Heart left ventricle (tissue), 16 donors: ENCODE results near the gene SLC35D3. TPM values are rescaled to one million over a fixed set of nuclear protein-coding genes. Genes with fewer than 3 reads are reported as not detected.

ENCODE experiments used
- ATAC-seq, 4 donors: fragments of 200-7000 bp; cut with Tn5 transposase; one replicate each; pipeline ENCODE4 v1.9.1; 2020 to 2022; ENCODE audit warnings: moderate library complexity in 4 of 4, mild to moderate bottlenecking in 3 of 4, moderate number of reproducible peaks in 1 of 4
- DNase-seq, 5 donors: peaks; one replicate each; pipeline ENCODE4 v3.0.0-alpha.2; 2020
- H3K27ac ChIP-seq, 12 donors: fragments of 200-600 bp; sonication (generic) in 4 of 12; one replicate each; pipeline versions ENCODE4 v1.5.0 to v1.8.0; 2016 to 2022; ENCODE audit warnings: mild to moderate bottlenecking in 2 of 12
- H3K27me3 ChIP-seq, 9 donors: fragments of 200-600 bp; sonication (generic) in 2 of 9; one replicate each; pipeline versions ENCODE4 v1.5.1 to v1.8.0; 2016 to 2022; ENCODE audit warnings: mild to moderate bottlenecking in 3 of 9
- H3K36me3 ChIP-seq, 9 donors: fragments of 200-600 bp; sonication (generic) in 2 of 9; one replicate each; pipeline versions ENCODE4 v1.5.0 to v1.8.0; 2018 to 2022; ENCODE audit warnings: mild to moderate bottlenecking in 2 of 9
- H3K4me1 ChIP-seq, 12 donors: fragments of 200-600 bp; sonication (generic) in 4 of 12; one replicate each; pipeline versions ENCODE4 v1.5.0 to v1.8.0; 2016 to 2022; ENCODE audit warnings: mild to moderate bottlenecking in 3 of 12
- H3K4me3 ChIP-seq, 12 donors: fragments of 200-600 bp; sonication (generic) in 4 of 12; one replicate each; pipeline versions ENCODE4 v1.5.0 to v1.8.0; 2017 to 2022; ENCODE audit warnings: mild to moderate bottlenecking in 9 of 12, moderate library complexity in 4 of 12
- H3K9me3 ChIP-seq, 12 donors: fragments of 200-600 bp; sonication (generic) in 4 of 12; one replicate each; pipeline versions ENCODE4 v1.5.0 to v1.8.0; 2016 to 2022; ENCODE audit warnings: mild to moderate bottlenecking in 1 of 12
- CTCF ChIP-seq, 12 donors: fragments of 200-600 bp; sonication (generic) in 4 of 12; IDR thresholded peaks; one replicate each; pipeline versions ENCODE4 v1.5.0 to v1.8.0; 2018 to 2022; ENCODE audit warnings: antibody characterized with exemption in 12 of 12, mild to moderate bottlenecking in 5 of 12
- POLR2A ChIP-seq, 2 donors: fragments of 450-650 bp; IDR thresholded peaks; one replicate each; pipeline ENCODE4 v1.6.1; 2017; ENCODE audit warnings: antibody characterized with exemption in 2 of 2, mild to moderate bottlenecking in 2 of 2, moderate library complexity in 2 of 2
- WGBS, 4 donors: extraction: QIAGEN DNeasy Blood & Tissue Kit in 2 of 4; methylation state at CpG; one replicate each; pipeline versions ENCODE4 v1.1.5 to v1.1.7; 2013 to 2018; 5-methylcytosine and 5-hydroxymethylcytosine counted together
- intact Hi-C, 10 donors: fragments of 100-400 bp; cut with DNase I; formaldehyde crosslinking; loops; one replicate each; pipeline versions ENCODE4 v1.11.1 to v1.14.2; 2022
- polyA plus RNA-seq, 2 donors: library from polyadenylated mRNA; stranded (reverse); fragments of 200-250 nt; gene quantifications; one replicate each; pipeline ENCODE4 v1.2.3, GENCODE V29; 2013
- total RNA-seq, 9 donors: library from RNA; depleted of rRNA in 2 of 9; stranded (reverse); fragments of >200 nt in 2 of 9; fragmentation: NEBNext Ultra II Directional in 3 of 9; extraction: Animal tissue kit (Norgen Biotek cat#: 25700) in 3 of 9; gene quantifications; one replicate each; pipeline versions ENCODE4 v1.1.0 to v1.2.4, GENCODE V29; 2016 to 2023
- donor health status: ischemic (EF 13 %, LVEDD 7.1; RV severe dilation, severe dysfunction).
- donor health status: healthy with polysubstance abuse.
- donor health status: DM: no; HTN: yes; CAD: no.
- donor health status: DM: no; HTN: no; CAD: no.
- donor health status: ischemic (EF 25% LVEDD 6.9; RV normal size, moderate dysfunction).
- donor health status: ischemic (EF 25% LVEDD 5.7; RV mildly dilated, moderate dysfunction).
- donor health status: healthy.
- donor health status: DM: yes; HTN: yes; CAD: no.
- donor health status: ischemic (EF 35%, LVEDD 5.7; RV mildly dilated, moderate dysfunction).
- donor health status: nonischemic (EF 11% LVEDD 7.7; RV severe dilation, severe dysfunction).
- donor health status: DM: yes; HTN: yes; CAD: no.
- donor health status: PGD.
- donor health status: ischemic (EF 29% LVEDD 5.4; RV normal size, mild dysfunction).
- donor health status: nonischemic (EF 23%, LVEDD 6.1; RV moderate dilation, normal function).

Gene SLC35D3
- total and polyA plus RNA-seq, 11 donors: 0.03 to 0.16 TPM; not detected in 9

DNA sequence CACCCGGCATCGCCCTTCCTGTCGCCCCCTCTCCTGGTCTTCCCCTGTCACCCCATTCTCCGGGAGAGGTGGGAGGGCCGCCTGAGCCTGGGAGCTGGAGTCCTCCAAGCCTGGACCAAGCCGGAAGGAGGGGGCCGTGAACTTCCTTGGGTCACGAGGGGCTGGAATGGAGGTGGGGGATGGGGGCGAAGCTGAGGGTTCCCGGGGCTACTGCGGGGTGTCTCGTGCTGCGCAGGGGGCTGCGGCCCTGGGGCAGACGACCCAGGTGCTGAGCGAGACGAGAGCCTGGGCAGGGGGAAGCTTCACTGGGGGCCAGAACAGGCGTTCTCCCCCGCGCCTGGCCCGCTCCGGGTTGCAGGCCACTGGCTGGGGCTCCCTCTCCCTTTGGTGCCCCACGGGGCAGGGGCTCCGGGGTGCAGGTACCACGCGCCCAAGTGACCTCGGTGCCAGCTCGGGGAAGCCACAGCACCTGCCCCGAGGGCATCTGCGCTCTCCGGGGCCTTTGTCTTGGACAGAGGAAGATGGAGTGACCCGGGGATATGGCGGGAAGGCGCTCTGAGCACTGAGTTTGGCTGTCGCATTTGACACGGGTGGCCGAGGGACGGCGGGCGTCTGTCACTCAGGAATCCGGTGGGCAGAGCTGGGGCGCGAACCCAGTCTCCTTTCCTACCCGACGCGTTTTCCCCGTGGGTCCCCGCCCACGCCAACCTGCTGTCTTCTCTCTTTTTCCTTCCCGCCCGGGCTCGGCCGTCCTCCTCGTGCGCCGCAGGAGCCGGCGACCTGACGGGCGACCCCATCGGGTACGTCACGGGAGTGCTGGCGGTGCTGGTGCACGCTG lies 1.2 kb downstream of the SLC35D3 start:
- intact Hi-C loops: no loop called here
- Histone ChIP-seq H3K27me3 (peaks cover 11 to 60% (median 52%) of the 10 kb centered on the region in 9 donors), H3K27ac (no peak overlapping the region), H3K9me3 (no peaks in the 10 kb centered on the region), H3K4me1 (peaks cover 0 to 36% (median 25%) of the 10 kb centered on the region in 12 donors), H3K4me3 (peak overlapping the region in 3 of 12 donors; percentile 57 to 59 (median 58)), H3K36me3 (no peaks in the 10 kb centered on the region)
- DNase-seq (peak in 1 of 5 donors; percentile 51), ATAC-seq (no peak)
- no peak for TF ChIP-seq CTCF (IDR thresholded peaks at IDR 0.05)
- TF ChIP-seq POLR2A (IDR thresholded peaks at IDR 0.05): no peak
- 16 to 28% (median 17%) methylated on average over 31 to 65 of the region's 65 CpGs for WGBS, 4 donors

DNA sequence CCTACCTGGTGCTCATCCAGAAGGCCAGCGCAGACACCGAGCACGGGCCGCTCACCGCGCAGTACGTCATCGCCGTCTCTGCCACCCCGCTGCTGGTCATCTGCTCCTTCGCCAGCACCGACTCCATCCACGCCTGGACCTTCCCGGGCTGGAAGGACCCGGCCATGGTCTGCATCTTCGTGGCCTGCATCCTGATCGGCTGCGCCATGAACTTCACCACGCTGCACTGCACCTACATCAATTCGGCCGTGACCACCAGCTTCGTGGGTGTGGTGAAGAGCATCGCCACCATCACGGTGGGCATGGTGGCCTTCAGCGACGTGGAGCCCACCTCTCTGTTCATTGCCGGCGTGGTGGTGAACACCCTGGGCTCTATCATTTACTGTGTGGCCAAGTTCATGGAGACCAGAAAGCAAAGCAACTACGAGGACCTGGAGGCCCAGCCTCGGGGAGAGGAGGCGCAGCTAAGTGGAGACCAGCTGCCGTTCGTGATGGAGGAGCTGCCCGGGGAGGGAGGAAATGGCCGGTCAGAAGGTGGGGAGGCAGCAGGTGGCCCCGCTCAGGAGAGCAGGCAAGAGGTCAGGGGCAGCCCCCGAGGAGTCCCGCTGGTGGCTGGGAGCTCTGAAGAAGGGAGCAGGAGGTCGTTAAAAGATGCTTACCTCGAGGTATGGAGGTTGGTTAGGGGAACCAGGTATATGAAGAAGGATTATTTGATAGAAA lies 2.0 kb downstream of the SLC35D3 start:
- DNase-seq: no peak
- no peak for TF ChIP-seq CTCF (IDR thresholded peaks at IDR 0.05)
- no peak for TF ChIP-seq POLR2A (IDR thresholded peaks at IDR 0.05)
- Histone ChIP-seq H3K9me3 (no peaks in the 10 kb centered on the region), H3K27me3 (peaks cover 11 to 55% (median 48%) of the 10 kb centered on the region in 9 donors), H3K27ac (no peak overlapping the region), H3K4me1 (peaks cover 0 to 36% (median 25%) of the 10 kb centered on the region in 12 donors), H3K4me3 (no peak overlapping the region), H3K36me3 (no peaks in the 10 kb centered on the region)
- 69 to 81% (median 76%) methylated on average over 40 of the region's 40 CpGs for WGBS, 4 donors
- intact Hi-C loops: no loop called here
- no peak for ATAC-seq

GRCh38 chr6:136926383-136926782 lies 4.3 kb downstream of the SLC35D3 start:
- H3K9me3 ChIP-seq: no peaks in the 10 kb centered on the region
- peaks cover 5 to 37% (median 25%) of the 10 kb centered on the region in 9 donors for H3K27me3 ChIP-seq
- no peak for TF ChIP-seq CTCF (IDR thresholded peaks at IDR 0.05)
- no peak overlapping the region for H3K27ac ChIP-seq
- H3K4me1 ChIP-seq: peaks cover 0 to 24% (median 13%) of the 10 kb centered on the region in 12 donors
- DNase-seq (no peak), ATAC-seq (no peak)
- H3K4me3 ChIP-seq: no peak overlapping the region
- no peaks in the 10 kb centered on the region for H3K36me3 ChIP-seq
- WGBS, 4 donors: 71 to 96% (median 95%) methylated on average over 2 of the region's 2 CpGs
- intact Hi-C loops: no loop called here

DNA sequence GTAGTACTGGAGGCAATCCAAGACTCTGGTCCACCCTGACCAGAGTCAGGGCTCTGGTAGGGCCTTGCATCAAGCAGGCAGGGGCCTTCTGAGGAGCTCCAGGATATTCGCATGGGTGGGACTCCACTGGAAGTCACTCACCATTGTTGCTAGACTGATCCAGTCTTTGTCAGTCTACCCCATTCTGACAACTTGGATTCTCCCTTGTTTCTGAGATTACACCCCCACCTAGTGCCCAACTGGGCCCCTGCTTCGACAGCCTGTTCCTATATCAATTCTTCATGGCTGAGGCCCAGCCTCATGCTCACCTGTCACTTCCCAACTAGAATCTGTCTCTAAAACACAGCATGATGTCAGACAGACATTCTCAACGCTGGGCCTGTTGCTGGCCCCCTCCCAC lies 5.2 kb downstream of the SLC35D3 start:
- no peak for DNase-seq
- no peak overlapping the region for H3K27ac ChIP-seq
- peaks cover 0 to 28% (median 17%) of the 10 kb centered on the region in 9 donors for H3K27me3 ChIP-seq
- TF ChIP-seq CTCF (IDR thresholded peaks at IDR 0.05) (peak in 7 of 12 donors; percentile 14 to 43 (median 27)), POLR2A (IDR thresholded peaks at IDR 0.05) (no peak)
- peaks cover 0 to 15% (median 6%) of the 10 kb centered on the region in 12 donors for H3K4me1 ChIP-seq
- no peak overlapping the region for H3K4me3 ChIP-seq
- no peaks in the 10 kb centered on the region for H3K9me3 ChIP-seq
- 62 to 72% (median 70%) methylated on average over 3 of the region's 3 CpGs for WGBS, 4 donors
- no peaks in the 10 kb centered on the region for H3K36me3 ChIP-seq
- intact Hi-C loops: no loop called here
- peak in 3 of 4 donors; percentile 10 to 33 (median 28) for ATAC-seq
